ENCODE results near the gene IL16.
A peak's percentile ranks its signal among the peaks of the same experiment; 100 is the strongest.

IL16 gene

GRCh38 chr15:81254277-81254915 lies 57.7 kb downstream of the IL16 start:
- DNase-seq (ENCODE audit: low read depth, low spot score) = no peak
- H3K4me3 ChIP-seq (ENCODE audit: low read depth, low read length) = no peak overlapping the region
- POLR2A ChIA-PET = no interaction called here
- no peak for TF ChIP-seq CTCF (IDR thresholded peaks at IDR 0.05; ENCODE audit: insufficient read depth, low read length, missing control alignments)
- CTCF ChIA-PET = interaction anchor here (0.8 to 24.6 kb wide), 7 partner anchors 10 to 148 kb away, joined by 3 to 1118 read pairs (median 5); no protein-coding TSS in a partner anchor

GRCh38 chr15:81254916-81255290 lies 58.2 kb downstream of the IL16 start:
- no peak for DNase-seq (ENCODE audit: low read depth, low spot score)
- no peak for TF ChIP-seq CTCF (IDR thresholded peaks at IDR 0.05; ENCODE audit: insufficient read depth, low read length, missing control alignments)
- CTCF ChIA-PET = interaction anchor here (0.7 to 24.6 kb wide), 8 partner anchors 10 to 149 kb away, joined by 3 to 1118 read pairs (median 4); no protein-coding TSS in a partner anchor
- POLR2A ChIA-PET = no interaction called here
- no peak overlapping the region for H3K4me3 ChIP-seq (ENCODE audit: low read depth, low read length)

- DNase-seq (ENCODE audit: low read depth, low spot score) = no peak
- H3K4me3 ChIP-seq (ENCODE audit: low read depth, low read length) = no peak overlapping the region
- no peak for TF ChIP-seq CTCF (IDR thresholded peaks at IDR 0.05; ENCODE audit: insufficient read depth, low read length, missing control alignments)
- CTCF ChIA-PET = interaction anchor here (0.7 to 24.6 kb wide), 10 partner anchors 10 to 149 kb away, joined by 3 to 1118 read pairs (median 4); no protein-coding TSS in a partner anchor
- POLR2A ChIA-PET = no interaction called here
Measured at GRCh38 chr15:81255315-81255957, 58.8 kb downstream of the IL16 start.

- H3K4me3 ChIP-seq (ENCODE audit: low read depth, low read length) = no peak overlapping the region
- ChIA-PET POLR2A (no interaction called here), CTCF (interaction anchor here (0.7 to 24.6 kb wide), 9 partner anchors 9 to 277 kb away, joined by 3 to 1118 read pairs (median 4); no protein-coding TSS in a partner anchor)
- DNase-seq (ENCODE audit: low read depth, low spot score) = no peak
- no peak for TF ChIP-seq CTCF (IDR thresholded peaks at IDR 0.05; ENCODE audit: insufficient read depth, low read length, missing control alignments)
Measured at GRCh38 chr15:81255958-81256320, 59.3 kb downstream of the IL16 start.

- peak; percentile 29 for TF ChIP-seq CTCF (IDR thresholded peaks at IDR 0.05; ENCODE audit: insufficient read depth, low read length, missing control alignments)
- no peak for DNase-seq (ENCODE audit: low read depth, low spot score)
- ChIA-PET CTCF (interaction anchor here (0.8 to 24.6 kb wide), 8 partner anchors 8 to 278 kb away, joined by 3 to 1118 read pairs (median 24); no protein-coding TSS in a partner anchor), POLR2A (no interaction called here)
- H3K4me3 ChIP-seq (ENCODE audit: low read depth, low read length) = no peak overlapping the region
Measured at GRCh38 chr15:81256916-81257315, 60.2 kb downstream of the IL16 start.

GRCh38 chr15:81257435-81257834 lies 60.8 kb downstream of the IL16 start:
- POLR2A ChIA-PET = no interaction called here
- H3K4me3 ChIP-seq (ENCODE audit: low read depth, low read length) = no peak overlapping the region
- no peak for TF ChIP-seq CTCF (IDR thresholded peaks at IDR 0.05; ENCODE audit: insufficient read depth, low read length, missing control alignments)
- DNase-seq (ENCODE audit: low read depth, low spot score) = no peak
- CTCF ChIA-PET = interaction anchor here (0.8 to 24.6 kb wide), 7 partner anchors 10 to 151 kb away, joined by 3 to 1118 read pairs (median 17); no protein-coding TSS in a partner anchor

All from AG04449 (cell line).